22Rv1 (cell line): ENCODE results near the gene LRP1-AS.

Experiments
- H3K27ac ChIP-seq: fragments of 450-650 bp; 2 replicates; pipeline ENCODE4 v1.5.1; 2017
- ZFX ChIP-seq: fragments of 450-650 bp; IDR thresholded peaks from 2 replicates; pipeline ENCODE4 v1.6.1; 2017; ENCODE audit warnings: antibody characterized with exemption, borderline replicate concordance
- TF ChIP-seq, protein P1 (sequence below): fragments of 450-650 bp; IDR thresholded peaks from 2 replicates; pipeline ENCODE4 v1.5.1; 2017; ENCODE audit warnings: mild to moderate bottlenecking

Gene LRP1-AS

DNA sequence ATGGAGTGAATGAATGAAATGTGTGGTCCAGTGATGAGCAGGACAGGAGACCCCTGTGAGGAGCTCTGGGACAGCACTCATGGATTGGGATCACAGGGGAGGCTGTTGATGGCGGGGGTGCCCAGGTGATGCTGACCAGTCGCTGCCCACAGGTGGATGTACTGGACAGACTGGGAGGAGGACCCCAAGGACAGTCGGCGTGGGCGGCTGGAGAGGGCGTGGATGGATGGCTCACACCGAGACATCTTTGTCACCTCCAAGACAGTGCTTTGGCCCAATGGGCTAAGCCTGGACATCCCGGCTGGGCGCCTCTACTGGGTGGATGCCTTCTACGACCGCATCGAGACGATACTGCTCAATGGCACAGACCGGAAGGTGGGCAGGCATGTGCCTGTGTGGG lies 13.3 kb upstream of the LRP1-AS start:
- H3K27ac ChIP-seq, result no peak overlapping the region
- TF ChIP-seq, protein P1, sequence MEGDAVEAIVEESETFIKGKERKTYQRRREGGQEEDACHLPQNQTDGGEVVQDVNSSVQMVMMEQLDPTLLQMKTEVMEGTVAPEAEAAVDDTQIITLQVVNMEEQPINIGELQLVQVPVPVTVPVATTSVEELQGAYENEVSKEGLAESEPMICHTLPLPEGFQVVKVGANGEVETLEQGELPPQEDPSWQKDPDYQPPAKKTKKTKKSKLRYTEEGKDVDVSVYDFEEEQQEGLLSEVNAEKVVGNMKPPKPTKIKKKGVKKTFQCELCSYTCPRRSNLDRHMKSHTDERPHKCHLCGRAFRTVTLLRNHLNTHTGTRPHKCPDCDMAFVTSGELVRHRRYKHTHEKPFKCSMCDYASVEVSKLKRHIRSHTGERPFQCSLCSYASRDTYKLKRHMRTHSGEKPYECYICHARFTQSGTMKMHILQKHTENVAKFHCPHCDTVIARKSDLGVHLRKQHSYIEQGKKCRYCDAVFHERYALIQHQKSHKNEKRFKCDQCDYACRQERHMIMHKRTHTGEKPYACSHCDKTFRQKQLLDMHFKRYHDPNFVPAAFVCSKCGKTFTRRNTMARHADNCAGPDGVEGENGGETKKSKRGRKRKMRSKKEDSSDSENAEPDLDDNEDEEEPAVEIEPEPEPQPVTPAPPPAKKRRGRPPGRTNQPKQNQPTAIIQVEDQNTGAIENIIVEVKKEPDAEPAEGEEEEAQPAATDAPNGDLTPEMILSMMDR, result no peak
- TF ChIP-seq ZFX, result no peak

DNA sequence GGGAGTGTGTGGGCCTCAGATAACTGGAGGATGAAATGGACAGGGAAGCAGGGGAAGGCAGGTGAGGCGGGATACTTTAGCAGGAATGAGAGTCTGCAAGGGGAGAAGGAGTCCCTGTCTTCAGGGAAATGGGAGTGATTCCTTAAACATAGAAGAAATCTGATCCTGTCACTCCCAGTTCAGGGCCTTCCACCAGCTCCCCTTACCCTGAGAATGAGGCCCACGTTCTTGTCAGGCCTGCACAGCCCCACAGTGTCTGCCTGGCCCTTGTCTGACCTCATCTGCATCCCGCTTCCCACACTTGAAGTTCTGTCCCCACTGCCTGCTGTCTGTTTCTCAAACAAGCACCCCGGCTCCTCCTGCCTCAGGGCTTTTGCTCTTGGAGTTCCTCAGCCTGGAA lies 12.6 kb upstream of the LRP1-AS start:
- no peak for TF ChIP-seq ZFX
- TF ChIP-seq, protein P1, result no peak
- no peak overlapping the region for H3K27ac ChIP-seq

DNA sequence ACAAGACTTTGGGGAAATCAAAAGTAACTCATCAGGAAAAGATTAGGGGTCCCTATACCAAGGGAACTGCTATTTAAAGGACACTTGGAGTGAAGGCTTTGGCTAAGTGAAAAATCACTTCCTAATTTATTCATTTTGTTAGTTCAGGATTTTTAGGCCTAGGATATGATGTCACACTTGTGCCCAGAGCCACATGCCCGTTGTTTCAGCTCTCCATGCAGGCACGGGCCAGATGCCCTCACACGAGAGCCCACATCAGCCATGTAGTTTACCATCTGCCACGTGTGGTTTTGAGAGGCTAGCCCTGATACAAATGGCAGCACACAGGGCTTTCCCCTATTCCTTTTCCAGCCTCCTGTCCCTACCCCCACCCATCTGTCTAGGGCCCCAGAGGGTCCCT lies 11.9 kb upstream of the LRP1-AS start:
- no peak for TF ChIP-seq ZFX
- TF ChIP-seq, protein P1, result no peak
- no peak overlapping the region for H3K27ac ChIP-seq

DNA sequence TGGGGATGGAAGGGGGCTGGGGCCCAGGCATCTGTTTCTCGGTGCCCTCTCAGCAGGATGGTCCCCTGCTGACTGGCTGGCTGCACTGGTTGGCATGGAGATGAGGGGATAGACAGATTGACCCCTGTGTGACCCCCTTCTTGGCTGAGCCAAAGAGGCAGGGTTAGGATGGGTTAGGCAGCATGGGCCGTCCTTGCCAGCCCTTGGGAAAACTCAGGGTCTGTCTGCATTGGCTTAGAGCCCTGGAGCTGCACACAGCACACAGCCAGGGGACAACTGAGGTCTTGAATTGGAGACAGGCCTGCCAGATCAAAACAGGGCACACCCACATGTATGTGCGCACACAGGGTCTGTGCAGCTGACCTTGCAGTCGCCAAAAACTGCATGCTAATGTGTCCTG lies 11.2 kb upstream of the LRP1-AS start:
- no peak for TF ChIP-seq ZFX
- TF ChIP-seq, protein P1, result no peak

DNA sequence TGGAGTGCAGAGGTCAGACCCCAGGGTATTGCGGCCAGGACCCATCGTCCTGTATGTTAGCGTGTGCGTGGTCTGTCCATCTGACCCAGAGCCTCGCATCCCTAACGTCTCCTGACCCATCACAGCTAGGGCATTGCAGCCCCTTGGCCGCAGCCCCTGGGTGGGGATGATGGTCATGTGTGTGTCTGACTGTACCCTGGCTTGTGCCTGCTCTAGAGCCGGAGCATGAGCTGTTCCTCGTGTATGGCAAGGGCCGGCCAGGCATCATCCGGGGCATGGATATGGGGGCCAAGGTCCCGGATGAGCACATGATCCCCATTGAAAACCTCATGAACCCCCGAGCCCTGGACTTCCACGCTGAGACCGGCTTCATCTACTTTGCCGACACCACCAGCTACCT lies 10.8 kb upstream of the LRP1-AS start:
- TF ChIP-seq, protein P1, result no peak
- no peak for TF ChIP-seq ZFX
- no peak overlapping the region for H3K27ac ChIP-seq

More for the DNA sequence above, 11.2 kb upstream of the LRP1-AS start:
- H3K27ac ChIP-seq, result no peak overlapping the region

DNA sequence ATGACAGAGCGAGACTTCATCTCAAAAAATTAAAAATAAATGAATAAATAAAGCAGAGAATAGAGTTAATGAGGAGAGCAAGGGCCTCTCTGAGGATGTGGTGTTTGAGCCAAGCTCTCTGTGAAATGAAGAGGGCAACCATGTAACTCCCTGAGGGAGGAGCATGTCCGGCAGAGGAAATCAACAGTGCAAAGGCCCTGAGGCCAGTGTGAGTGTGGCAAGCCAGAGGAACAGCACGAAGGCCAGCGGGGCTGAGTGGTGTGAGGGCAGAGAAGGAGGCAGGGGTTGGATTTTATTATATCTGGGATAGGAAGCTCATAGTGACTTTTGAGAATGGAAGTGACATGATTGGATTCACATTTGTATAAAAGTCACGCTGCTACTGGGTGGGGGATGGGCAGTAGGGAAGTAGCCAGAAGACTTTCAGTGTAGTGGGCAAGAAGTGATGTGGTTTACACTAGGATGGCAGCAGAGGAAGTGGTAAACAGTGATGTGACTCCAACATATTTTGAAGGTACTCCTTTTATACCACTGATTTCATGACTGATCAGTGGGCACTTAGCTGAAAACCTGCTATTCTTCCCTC lies 10.3 kb upstream of the LRP1-AS start:
- no peak overlapping the region for H3K27ac ChIP-seq
- no peak for TF ChIP-seq ZFX
- TF ChIP-seq, protein P1, result no peak

DNA sequence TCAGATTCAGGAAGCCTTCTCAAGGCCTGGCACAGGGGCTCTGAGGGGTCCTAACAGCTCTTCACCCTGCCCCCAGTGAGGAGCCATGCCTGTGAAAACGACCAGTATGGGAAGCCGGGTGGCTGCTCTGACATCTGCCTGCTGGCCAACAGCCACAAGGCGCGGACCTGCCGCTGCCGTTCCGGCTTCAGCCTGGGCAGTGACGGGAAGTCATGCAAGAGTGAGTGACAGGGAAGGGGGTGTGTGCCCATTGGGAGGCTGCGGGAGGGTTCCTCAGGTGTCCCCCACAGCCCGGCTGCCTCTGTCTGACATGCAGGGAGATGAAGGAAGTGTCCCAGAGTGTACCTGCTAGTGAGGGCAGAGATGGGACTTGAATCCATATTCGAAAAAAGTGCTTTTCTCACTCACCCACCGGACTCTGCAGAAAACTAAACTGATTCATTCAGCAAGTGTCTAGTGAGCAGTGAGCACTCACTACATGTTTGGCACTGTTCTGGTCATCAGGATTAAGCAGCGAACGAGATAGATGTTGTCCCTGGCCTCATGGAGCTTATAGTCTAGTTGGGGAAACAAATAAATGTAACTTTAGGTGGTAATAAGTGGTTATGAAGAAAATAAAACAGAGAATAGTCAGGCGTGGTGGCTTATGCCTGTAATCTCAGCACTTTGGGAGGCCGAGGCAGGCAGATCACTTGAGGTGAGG lies 9.4 kb upstream of the LRP1-AS start:
- TF ChIP-seq, protein P1, result no peak
- no peak for TF ChIP-seq ZFX
- H3K27ac ChIP-seq, result no peak overlapping the region
